ENCODE measurements around the gene VAMP4.
A peak's percentile ranks its signal among the peaks of the same experiment; 100 is the strongest.

The VAMP4 gene

DNA sequence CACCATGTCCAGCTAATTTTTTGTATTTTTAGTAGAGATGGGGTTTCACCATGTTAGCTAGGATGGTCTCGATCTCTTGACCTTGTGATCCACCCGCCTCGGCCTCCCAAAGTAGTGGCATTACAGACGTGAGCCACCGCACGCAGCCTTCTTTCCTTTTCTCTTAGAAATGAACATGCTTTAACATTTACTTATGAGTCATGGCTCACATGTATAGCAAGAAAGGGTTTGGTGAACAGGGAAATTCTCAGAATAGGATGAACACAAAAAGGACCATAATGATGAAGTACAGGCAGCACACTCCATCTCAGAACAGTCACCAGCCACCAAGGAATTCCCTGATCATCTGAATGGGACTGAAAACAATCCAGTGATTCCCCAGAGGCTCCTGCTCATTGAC, 9.4 kb upstream of the VAMP4 start:
- TF ChIP-seq CTCF (conservative IDR thresholded peaks at IDR 0.05) = no peak
- no peak overlapping the region for H3K27ac ChIP-seq

GRCh38 chr1:171748651-171749050, 6.8 kb upstream of the VAMP4 start:
- no peak overlapping the region for H3K27ac ChIP-seq
- TF ChIP-seq CTCF (conservative IDR thresholded peaks at IDR 0.05) = no peak

GRCh38 chr1:171744986-171745385, 3.1 kb upstream of the VAMP4 start:
- no peak for TF ChIP-seq CTCF (conservative IDR thresholded peaks at IDR 0.05)
- H3K27ac ChIP-seq = no peak overlapping the region

DNA sequence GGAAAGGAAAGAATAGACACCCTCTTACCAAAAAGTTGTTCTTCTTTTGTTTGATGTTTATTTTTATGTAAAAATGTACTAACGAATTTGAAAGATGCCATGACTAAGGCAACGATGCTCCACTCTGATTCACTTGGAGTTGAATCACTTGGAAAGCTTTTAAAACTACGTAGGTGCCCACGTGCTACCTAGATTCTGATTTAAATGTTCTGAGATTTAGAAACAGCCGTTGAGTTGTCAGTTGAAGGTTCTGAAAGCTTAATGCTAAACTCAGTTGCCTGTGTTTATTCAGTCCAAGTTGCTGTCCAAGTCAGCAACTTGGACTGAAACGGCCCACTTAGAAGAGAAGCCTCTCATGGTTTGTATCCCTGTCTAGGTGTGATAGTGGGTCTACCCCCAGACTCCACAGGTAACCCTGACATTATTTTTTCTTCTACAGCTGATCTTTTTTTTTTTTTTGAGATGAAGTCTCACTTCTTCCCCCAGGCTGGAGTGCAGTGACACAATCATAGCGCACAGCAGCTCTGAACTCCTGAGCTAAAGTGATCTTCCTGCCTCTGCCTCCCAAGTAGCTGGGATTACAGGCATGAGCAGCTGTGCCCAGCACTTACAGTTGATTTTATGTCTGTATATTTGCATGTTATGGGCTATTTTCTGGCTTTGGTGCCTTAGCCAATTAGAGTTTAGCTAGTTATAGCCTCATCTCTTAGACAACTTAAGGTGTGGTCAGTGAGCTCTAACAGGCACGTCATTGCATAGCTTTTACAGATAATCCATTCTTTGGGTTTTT, 1.4 kb upstream of the VAMP4 start:
- TF ChIP-seq CTCF (conservative IDR thresholded peaks at IDR 0.05) = no peak
- H3K27ac ChIP-seq = peak overlapping the region; percentile 94

DNA sequence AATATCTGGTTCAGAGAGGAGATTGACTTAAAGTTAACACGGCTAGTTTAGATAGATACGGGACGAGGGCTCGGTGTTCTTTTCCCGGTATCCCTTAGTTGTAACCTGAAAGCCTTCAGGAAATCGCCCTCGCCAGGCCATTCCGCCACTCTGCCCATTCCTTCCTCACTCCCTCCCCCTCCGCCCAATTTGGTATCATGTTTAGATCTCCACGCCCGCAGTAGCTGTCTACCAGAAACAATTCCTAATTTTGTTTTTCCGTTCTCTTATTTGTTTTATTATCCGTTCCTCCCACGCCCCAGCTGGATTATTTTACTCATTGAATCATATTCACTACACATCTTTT, 685 bp upstream of the VAMP4 start:
- TF ChIP-seq CTCF (conservative IDR thresholded peaks at IDR 0.05) = no peak
- peak overlapping the region; percentile 94 for H3K27ac ChIP-seq

GRCh38 chr1:171740987-171741871, 636 bp downstream of the VAMP4 start:
- TF ChIP-seq CTCF (conservative IDR thresholded peaks at IDR 0.05) = peak; percentile 10; the same call in 1 of the 2 replicates
- peak overlapping the region; percentile 94 for H3K27ac ChIP-seq

GRCh38 chr1:171740356-171740863, 1.5 kb downstream of the VAMP4 start:
- peak overlapping the region; percentile 94 for H3K27ac ChIP-seq

More at GRCh38 chr1:171740356-171740863, 1.5 kb downstream of the VAMP4 start:
- TF ChIP-seq CTCF (conservative IDR thresholded peaks at IDR 0.05) = no peak
